ENCODE results near the gene TET1.
"Not testable (repeated sequence)": the region's sequence is repeated elsewhere in the genome, so short reads cannot be mapped to it uniquely, and the experiment has no call there.

TET1 gene

GRCh38 chr10:68562661-68563570 is 2.8 kb downstream of the TET1 start:
- H3K36me3 ChIP-seq (ENCODE audit: control insufficient read depth in 5 of 5, insufficient read depth in 5 of 5, low read length in 5 of 5) = no peaks in the 10 kb centered on the region
- peak overlapping the region in 3 of 5 donors; percentile 21 to 40 (median 29) for H3K9ac ChIP-seq (ENCODE audit: low read length in 5 of 5)
- H3K27me3 ChIP-seq (ENCODE audit: control insufficient read depth in 5 of 5, insufficient read depth in 4 of 5, low read length in 5 of 5) = peaks cover 0 to 3% (median 0%) of the 10 kb centered on the region in 5 donors
- H3K27ac ChIP-seq (ENCODE audit: low read depth, low read length) = peak overlapping the region; percentile 58
- no peaks in the 10 kb centered on the region for H3K9me3 ChIP-seq (ENCODE audit: control insufficient read depth in 5 of 5, low read length in 5 of 5)
- peaks cover 0 to 52% (median 42%) of the 10 kb centered on the region in 5 donors for H3K4me1 ChIP-seq (ENCODE audit: control insufficient read depth in 5 of 5, insufficient read depth in 5 of 5, low read length in 5 of 5)
- peak overlapping the region; percentile 50 to 91 (median 88) for H3K4me3 ChIP-seq (ENCODE audit: low read depth in 1 of 5, low read length in 5 of 5)

GRCh38 chr10:68564712-68565111 is 4.6 kb downstream of the TET1 start:
- Histone ChIP-seq H3K9me3 (ENCODE audit: control insufficient read depth in 5 of 5, low read length in 5 of 5) (no peaks in the 10 kb centered on the region), H3K36me3 (ENCODE audit: control insufficient read depth in 5 of 5, insufficient read depth in 5 of 5, low read length in 5 of 5) (no peaks in the 10 kb centered on the region), H3K4me1 (ENCODE audit: control insufficient read depth in 5 of 5, insufficient read depth in 5 of 5, low read length in 5 of 5) (peaks cover 0 to 48% (median 39%) of the 10 kb centered on the region in 5 donors), H3K27me3 (ENCODE audit: control insufficient read depth in 5 of 5, insufficient read depth in 4 of 5, low read length in 5 of 5) (peaks cover 0 to 3% (median 0%) of the 10 kb centered on the region in 5 donors), H3K9ac (ENCODE audit: low read length in 5 of 5) (no peak overlapping the region), H3K27ac (ENCODE audit: low read depth, low read length) (no peak overlapping the region), H3K4me3 (ENCODE audit: low read depth in 1 of 5, low read length in 5 of 5) (no peak overlapping the region)

GRCh38 chr10:68565658-68566057 is 5.5 kb downstream of the TET1 start:
- peak overlapping the region in 1 of 5 donors; percentile 32 for H3K9ac ChIP-seq (ENCODE audit: low read length in 5 of 5)
- no peaks in the 10 kb centered on the region for H3K9me3 ChIP-seq (ENCODE audit: control insufficient read depth in 5 of 5, low read length in 5 of 5)
- peaks cover 0 to 38% (median 29%) of the 10 kb centered on the region in 5 donors for H3K4me1 ChIP-seq (ENCODE audit: control insufficient read depth in 5 of 5, insufficient read depth in 5 of 5, low read length in 5 of 5)
- peaks cover 0 to 3% (median 0%) of the 10 kb centered on the region in 5 donors for H3K27me3 ChIP-seq (ENCODE audit: control insufficient read depth in 5 of 5, insufficient read depth in 4 of 5, low read length in 5 of 5)
- H3K27ac ChIP-seq (ENCODE audit: low read depth, low read length) = no peak overlapping the region
- H3K4me3 ChIP-seq (ENCODE audit: low read depth in 1 of 5, low read length in 5 of 5) = no peak overlapping the region
- H3K36me3 ChIP-seq (ENCODE audit: control insufficient read depth in 5 of 5, insufficient read depth in 5 of 5, low read length in 5 of 5) = no peaks in the 10 kb centered on the region

- Histone ChIP-seq H3K27me3 (ENCODE audit: control insufficient read depth in 5 of 5, insufficient read depth in 4 of 5, low read length in 5 of 5) (peaks cover 0 to 3% (median 0%) of the 10 kb centered on the region in 5 donors), H3K4me1 (ENCODE audit: control insufficient read depth in 5 of 5, insufficient read depth in 5 of 5, low read length in 5 of 5) (peaks cover 0 to 32% (median 22%) of the 10 kb centered on the region in 5 donors), H3K9ac (ENCODE audit: low read length in 5 of 5) (peak overlapping the region in 2 of 5 donors; percentile 32 to 52), H3K9me3 (ENCODE audit: control insufficient read depth in 5 of 5, low read length in 5 of 5) (no peaks in the 10 kb centered on the region), H3K36me3 (ENCODE audit: control insufficient read depth in 5 of 5, insufficient read depth in 5 of 5, low read length in 5 of 5) (no peaks in the 10 kb centered on the region), H3K4me3 (ENCODE audit: low read depth in 1 of 5, low read length in 5 of 5) (no peak overlapping the region), H3K27ac (ENCODE audit: low read depth, low read length) (no peak overlapping the region)
Observed at GRCh38 chr10:68566351-68566750, 6.2 kb downstream of the TET1 start.

GRCh38 chr10:68566955-68567354 is 6.8 kb downstream of the TET1 start:
- H3K4me3 ChIP-seq (ENCODE audit: low read depth in 1 of 5, low read length in 5 of 5) = no peak overlapping the region
- peak overlapping the region in 1 of 5 donors; percentile 52 for H3K9ac ChIP-seq (ENCODE audit: low read length in 5 of 5)
- no peaks in the 10 kb centered on the region for H3K36me3 ChIP-seq (ENCODE audit: control insufficient read depth in 5 of 5, insufficient read depth in 5 of 5, low read length in 5 of 5)
- H3K27me3 ChIP-seq (ENCODE audit: control insufficient read depth in 5 of 5, insufficient read depth in 4 of 5, low read length in 5 of 5) = peaks cover 0 to under 1% (median 0%) of the 10 kb centered on the region in 5 donors
- no peak overlapping the region for H3K27ac ChIP-seq (ENCODE audit: low read depth, low read length)
- no peaks in the 10 kb centered on the region for H3K9me3 ChIP-seq (ENCODE audit: control insufficient read depth in 5 of 5, low read length in 5 of 5)
- peaks cover 0 to 27% (median 17%) of the 10 kb centered on the region in 5 donors for H3K4me1 ChIP-seq (ENCODE audit: control insufficient read depth in 5 of 5, insufficient read depth in 5 of 5, low read length in 5 of 5)

- Histone ChIP-seq H3K27me3 (ENCODE audit: control insufficient read depth in 5 of 5, insufficient read depth in 4 of 5, low read length in 5 of 5) (no peaks in the 10 kb centered on the region), H3K36me3 (ENCODE audit: control insufficient read depth in 5 of 5, insufficient read depth in 5 of 5, low read length in 5 of 5) (peaks cover 4 to 17% (median 12%) of the 10 kb centered on the region in 5 donors), H3K4me3 (ENCODE audit: low read depth in 1 of 5, low read length in 5 of 5) (no peak overlapping the region), H3K9me3 (ENCODE audit: control insufficient read depth in 5 of 5, low read length in 5 of 5) (no peaks in the 10 kb centered on the region), H3K9ac (ENCODE audit: low read length in 5 of 5) (no peak overlapping the region), H3K27ac (ENCODE audit: low read depth, low read length) (no peak overlapping the region), H3K4me1 (ENCODE audit: control insufficient read depth in 5 of 5, insufficient read depth in 5 of 5, low read length in 5 of 5) (peaks cover 0 to 6% (median 0%) of the 10 kb centered on the region in 5 donors)
Observed at GRCh38 chr10:68572151-68572550, 12.0 kb downstream of the TET1 start.

GRCh38 chr10:68574051-68574450 is 13.9 kb downstream of the TET1 start:
- peaks cover 0 to 6% (median 0%) of the 10 kb centered on the region in 5 donors for H3K4me1 ChIP-seq (ENCODE audit: control insufficient read depth in 5 of 5, insufficient read depth in 5 of 5, low read length in 5 of 5)
- peaks cover 4 to 17% (median 12%) of the 10 kb centered on the region in 5 donors for H3K36me3 ChIP-seq (ENCODE audit: control insufficient read depth in 5 of 5, insufficient read depth in 5 of 5, low read length in 5 of 5)
- H3K4me3 ChIP-seq (ENCODE audit: low read depth in 1 of 5, low read length in 5 of 5) = no peak overlapping the region
- no peak overlapping the region for H3K27ac ChIP-seq (ENCODE audit: low read depth, low read length)
- H3K9ac ChIP-seq (ENCODE audit: low read length in 5 of 5) = no peak overlapping the region
- no peaks in the 10 kb centered on the region for H3K27me3 ChIP-seq (ENCODE audit: control insufficient read depth in 5 of 5, insufficient read depth in 4 of 5, low read length in 5 of 5)
- H3K9me3 ChIP-seq (ENCODE audit: control insufficient read depth in 5 of 5, low read length in 5 of 5) = no peaks in the 10 kb centered on the region

GRCh38 chr10:68576118-68576517 is 16.0 kb downstream of the TET1 start:
- Histone ChIP-seq H3K27ac (ENCODE audit: low read depth, low read length) (no peak overlapping the region), H3K36me3 (ENCODE audit: control insufficient read depth in 5 of 5, insufficient read depth in 5 of 5, low read length in 5 of 5) (peaks cover 4 to 17% (median 12%) of the 10 kb centered on the region in 5 donors), H3K9me3 (ENCODE audit: control insufficient read depth in 5 of 5, low read length in 5 of 5) (no peaks in the 10 kb centered on the region), H3K27me3 (ENCODE audit: control insufficient read depth in 5 of 5, insufficient read depth in 4 of 5, low read length in 5 of 5) (no peaks in the 10 kb centered on the region), H3K4me1 (ENCODE audit: control insufficient read depth in 5 of 5, insufficient read depth in 5 of 5, low read length in 5 of 5) (peaks cover 0 to 9% (median 0%) of the 10 kb centered on the region in 5 donors), H3K4me3 (ENCODE audit: low read depth in 1 of 5, low read length in 5 of 5) (no peak overlapping the region), H3K9ac (ENCODE audit: low read length in 5 of 5) (no peak overlapping the region)

- Histone ChIP-seq H3K27me3 (ENCODE audit: control insufficient read depth in 5 of 5, insufficient read depth in 4 of 5, low read length in 5 of 5) (no peaks in the 10 kb centered on the region), H3K36me3 (ENCODE audit: control insufficient read depth in 5 of 5, insufficient read depth in 5 of 5, low read length in 5 of 5) (peaks cover 0 to 2% (median 0%) of the 10 kb centered on the region in 5 donors), H3K4me3 (ENCODE audit: low read depth in 1 of 5, low read length in 5 of 5) (no peak overlapping the region), H3K4me1 (ENCODE audit: control insufficient read depth in 5 of 5, insufficient read depth in 5 of 5, low read length in 5 of 5) (peaks cover 0 to 6% (median 0%) of the 10 kb centered on the region in 5 donors), H3K27ac (ENCODE audit: low read depth, low read length) (no peak overlapping the region), H3K9ac (ENCODE audit: low read length in 5 of 5) (no peak overlapping the region), H3K9me3 (ENCODE audit: control insufficient read depth in 5 of 5, low read length in 5 of 5) (no peaks in the 10 kb centered on the region)
Observed at GRCh38 chr10:68578974-68579373, 18.8 kb downstream of the TET1 start.

- not testable (repeated sequence) for H3K27ac ChIP-seq (ENCODE audit: low read depth, low read length); H3K9ac ChIP-seq (ENCODE audit: low read length in 5 of 5); H3K27me3 ChIP-seq (ENCODE audit: control insufficient read depth in 5 of 5, insufficient read depth in 4 of 5, low read length in 5 of 5); H3K4me1 ChIP-seq (ENCODE audit: control insufficient read depth in 5 of 5, insufficient read depth in 5 of 5, low read length in 5 of 5); H3K9me3 ChIP-seq (ENCODE audit: control insufficient read depth in 5 of 5, low read length in 5 of 5); H3K4me3 ChIP-seq (ENCODE audit: low read depth in 1 of 5, low read length in 5 of 5); H3K36me3 ChIP-seq (ENCODE audit: control insufficient read depth in 5 of 5, insufficient read depth in 5 of 5, low read length in 5 of 5)
Observed at GRCh38 chr10:68584187-68584586, 24.1 kb downstream of the TET1 start.
